Spleen (tissue), 7 donors: Measurements from ENCODE around the gene COQ5.

ENCODE experiments used
- CTCF ChIP-seq, 11 experiments: fragments of 200-600 bp in 7 of 11; fragments of 450-650 bp in 4 of 11; sonication (generic) in 4 of 11; IDR thresholded peaks in 8 of 11; conservative IDR thresholded peaks in 3 of 11; 1 replicate in 7 of 11; 2 replicates in 4 of 11; pipeline versions ENCODE4 v1.4.0 to v1.8.0; 2016 to 2021; ENCODE audit warnings: antibody characterized with exemption in 11 of 11, inconsistent platforms in 4 of 11, mild to moderate bottlenecking in 1 of 11
- POLR2A ChIP-seq, 3 donors: fragments of 450-650 bp; IDR thresholded peaks; one replicate each; pipeline ENCODE4 v1.5.1; 2017; ENCODE audit warnings: antibody characterized with exemption in 3 of 3, mild to moderate bottlenecking in 1 of 3
- donor health status: DM: no; HTN: no; CAD: no; lungs with moderate emphysema.
- donor health status: DM: no; HTN: no; CAD: no.
- donor health status: DM: no; HTN: no; CAD: no.

- no peak for TF ChIP-seq CTCF (IDR thresholded peaks at IDR 0.05 in 8 of 11, conservative IDR thresholded peaks at IDR 0.05 in 3 of 11)
- no peak for TF ChIP-seq POLR2A (IDR thresholded peaks at IDR 0.05)
These were observed 66.8 kb downstream of the COQ5 start for GRCh38 chr12:120462099-120462640.
